Mesothelial cell of epicardium (in vitro differentiated cells): Measurements from ENCODE around the gene SNX9. TPM values are rescaled to one million over a fixed set of nuclear protein-coding genes. Genes with fewer than 3 reads are reported as not detected.

Experiments
- DNase-seq, 2 experiments: peaks; one replicate each; pipeline ENCODE4 v3.0.0; 2021; ENCODE audit warnings: low spot score in 2 of 2; ENCODE audit not compliant: unreplicated experiment in 2 of 2
- H3K27ac Mint-ChIP-seq: 2 replicates; pipeline ENCODE4 v1.8.0; 2021; ENCODE audit warnings: mixed read lengths
- H3K27me3 Mint-ChIP-seq: 2 replicates; pipeline ENCODE4 v1.8.0; 2021; ENCODE audit warnings: low read depth, mixed read lengths
- H3K36me3 Mint-ChIP-seq: 2 replicates; pipeline ENCODE4 v1.8.0; 2021; ENCODE audit warnings: mixed read lengths
- H3K4me1 Mint-ChIP-seq: 2 replicates; pipeline ENCODE4 v1.8.0; 2021; ENCODE audit warnings: mixed read lengths
- H3K4me3 Mint-ChIP-seq: 2 replicates; pipeline ENCODE4 v1.8.0; 2021; ENCODE audit warnings: mild to moderate bottlenecking, moderate library complexity, mixed read lengths
- H3K9me3 Mint-ChIP-seq: 2 replicates; pipeline ENCODE4 v1.8.0; 2021; ENCODE audit warnings: mixed read lengths
- total RNA-seq: library from RNA; stranded (reverse); gene quantifications from 3 replicates; pipeline ENCODE4 v1.2.1, GENCODE V29; 2021
- TF ChIP-seq, protein P1 (sequence below): fragments of 200-600 bp; sonication (generic); IDR thresholded peaks from one replicate; pipeline ENCODE4 v1.5.0; 2021; ENCODE audit warnings: antibody characterized with exemption; ENCODE audit not compliant: unreplicated experiment

The SNX9 gene
- total RNA-seq, 1 donor from 2014 or later = 23.1 TPM

GRCh38 chr6:157778719-157779118, 44.3 kb upstream of the SNX9 start:
- H3K9me3 Mint-ChIP-seq = peaks cover 9% of the 10 kb centered on the region
- TF ChIP-seq, protein P1, sequence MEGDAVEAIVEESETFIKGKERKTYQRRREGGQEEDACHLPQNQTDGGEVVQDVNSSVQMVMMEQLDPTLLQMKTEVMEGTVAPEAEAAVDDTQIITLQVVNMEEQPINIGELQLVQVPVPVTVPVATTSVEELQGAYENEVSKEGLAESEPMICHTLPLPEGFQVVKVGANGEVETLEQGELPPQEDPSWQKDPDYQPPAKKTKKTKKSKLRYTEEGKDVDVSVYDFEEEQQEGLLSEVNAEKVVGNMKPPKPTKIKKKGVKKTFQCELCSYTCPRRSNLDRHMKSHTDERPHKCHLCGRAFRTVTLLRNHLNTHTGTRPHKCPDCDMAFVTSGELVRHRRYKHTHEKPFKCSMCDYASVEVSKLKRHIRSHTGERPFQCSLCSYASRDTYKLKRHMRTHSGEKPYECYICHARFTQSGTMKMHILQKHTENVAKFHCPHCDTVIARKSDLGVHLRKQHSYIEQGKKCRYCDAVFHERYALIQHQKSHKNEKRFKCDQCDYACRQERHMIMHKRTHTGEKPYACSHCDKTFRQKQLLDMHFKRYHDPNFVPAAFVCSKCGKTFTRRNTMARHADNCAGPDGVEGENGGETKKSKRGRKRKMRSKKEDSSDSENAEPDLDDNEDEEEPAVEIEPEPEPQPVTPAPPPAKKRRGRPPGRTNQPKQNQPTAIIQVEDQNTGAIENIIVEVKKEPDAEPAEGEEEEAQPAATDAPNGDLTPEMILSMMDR = no peak

DNA sequence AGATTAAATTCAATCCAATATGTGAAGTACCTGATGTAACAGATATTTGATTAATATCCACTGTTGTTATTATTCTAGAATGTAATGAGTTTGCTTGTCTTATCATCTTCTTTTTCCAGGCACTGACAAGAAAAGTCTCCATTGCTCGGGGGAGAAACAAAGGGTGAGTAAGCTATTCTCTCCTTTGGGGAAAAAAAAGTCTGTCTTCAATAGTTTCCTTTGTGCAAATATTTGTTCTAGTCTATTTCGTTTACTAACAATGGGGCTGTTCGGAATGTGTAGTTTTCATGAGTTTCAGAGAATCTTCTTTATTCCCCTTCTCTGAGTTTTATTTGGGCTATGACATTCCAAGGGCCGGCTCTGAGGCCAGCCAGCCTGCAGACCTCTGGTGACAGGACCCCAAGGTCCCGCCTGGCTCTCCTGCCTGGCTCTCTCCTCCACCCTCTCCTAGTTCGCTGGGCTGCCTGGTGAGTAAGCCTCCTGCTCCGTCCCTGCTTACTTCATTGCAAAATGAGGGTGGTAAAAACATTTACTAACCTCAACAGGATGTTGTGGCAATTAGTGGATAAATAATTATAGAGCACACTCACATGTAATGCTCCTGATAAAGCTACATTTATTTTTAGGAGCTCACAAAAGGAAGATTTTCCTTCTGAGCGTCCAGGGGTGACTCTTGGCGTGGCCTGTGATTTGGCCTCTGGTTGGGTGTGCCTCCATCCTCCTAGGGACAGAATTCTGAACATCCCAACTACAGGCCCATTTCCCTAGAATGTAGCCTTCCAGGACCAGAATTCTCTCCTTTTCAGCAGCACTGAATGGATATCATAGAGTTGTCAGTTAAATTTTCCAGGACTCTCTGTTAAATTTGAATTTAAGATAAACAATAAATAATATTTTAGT, 43.1 kb upstream of the SNX9 start:
- H3K4me3 Mint-ChIP-seq = no peak overlapping the region
- H3K4me1 Mint-ChIP-seq = no peaks in the 10 kb centered on the region
- peaks cover 4% of the 10 kb centered on the region for H3K27me3 Mint-ChIP-seq
- TF ChIP-seq, protein P1 = no peak
- no peaks in the 10 kb centered on the region for H3K36me3 Mint-ChIP-seq
- no peak for DNase-seq
- H3K27ac Mint-ChIP-seq = no peak overlapping the region
- peaks cover 6% of the 10 kb centered on the region for H3K9me3 Mint-ChIP-seq

More at GRCh38 chr6:157778719-157779118, 44.3 kb upstream of the SNX9 start:
- H3K4me3 Mint-ChIP-seq = no peak overlapping the region
- H3K4me1 Mint-ChIP-seq = peaks cover 2% of the 10 kb centered on the region
- peaks cover under 1% of the 10 kb centered on the region for H3K36me3 Mint-ChIP-seq
- no peak for DNase-seq
- peaks cover 4% of the 10 kb centered on the region for H3K27me3 Mint-ChIP-seq
- no peak overlapping the region for H3K27ac Mint-ChIP-seq

GRCh38 chr6:157785636-157786035, 37.4 kb upstream of the SNX9 start:
- H3K27ac Mint-ChIP-seq = no peak overlapping the region
- no peak overlapping the region for H3K4me3 Mint-ChIP-seq
- H3K9me3 Mint-ChIP-seq = peaks cover 9% of the 10 kb centered on the region
- H3K4me1 Mint-ChIP-seq = no peaks in the 10 kb centered on the region
- no peaks in the 10 kb centered on the region for H3K36me3 Mint-ChIP-seq
- DNase-seq = no peak
- TF ChIP-seq, protein P1 = no peak
- no peaks in the 10 kb centered on the region for H3K27me3 Mint-ChIP-seq

DNA sequence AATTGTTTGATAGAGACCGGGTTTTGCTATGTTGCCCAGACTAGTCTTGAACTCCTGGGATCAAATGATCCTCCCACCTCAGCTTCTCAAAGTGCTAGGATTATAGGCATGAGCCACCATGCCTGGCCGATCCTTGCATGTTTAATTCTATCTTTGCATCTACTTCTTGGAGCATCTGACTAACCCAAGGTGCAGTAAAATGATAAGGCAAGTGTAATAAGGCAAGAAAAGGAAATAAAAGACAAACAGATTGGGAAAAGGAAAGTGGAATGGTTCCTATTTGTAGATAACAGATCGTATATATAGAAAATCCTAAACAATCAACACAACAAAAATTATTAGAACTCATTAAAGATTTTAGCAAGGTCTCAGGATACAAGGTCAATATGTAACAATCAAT, 36.8 kb upstream of the SNX9 start:
- H3K27ac Mint-ChIP-seq = no peak overlapping the region
- H3K4me3 Mint-ChIP-seq = no peak overlapping the region
- no peaks in the 10 kb centered on the region for H3K27me3 Mint-ChIP-seq
- H3K4me1 Mint-ChIP-seq = no peaks in the 10 kb centered on the region
- H3K9me3 Mint-ChIP-seq = peaks cover 9% of the 10 kb centered on the region
- TF ChIP-seq, protein P1 = no peak
- H3K36me3 Mint-ChIP-seq = no peaks in the 10 kb centered on the region
- DNase-seq = no peak

DNA sequence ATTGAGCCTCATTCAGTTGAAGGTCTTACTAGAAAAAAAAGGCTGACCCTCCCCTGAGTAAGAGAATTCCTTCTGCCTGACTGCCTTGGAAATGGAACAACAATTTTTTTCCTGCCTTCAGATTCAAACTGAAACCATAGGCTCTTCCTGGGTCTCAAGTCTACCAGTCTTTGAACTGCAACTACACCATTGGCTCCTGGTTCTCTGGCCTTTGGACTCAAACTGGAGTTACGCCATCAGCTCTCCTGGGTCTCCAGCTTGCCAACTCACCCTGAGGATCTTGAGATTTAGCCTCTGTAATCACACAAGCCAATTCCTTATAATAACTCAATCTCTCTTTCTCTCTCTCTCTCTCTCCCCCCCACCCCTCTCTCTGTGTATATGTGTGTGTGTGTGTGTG, 36.0 kb upstream of the SNX9 start:
- H3K27me3 Mint-ChIP-seq = no peaks in the 10 kb centered on the region
- TF ChIP-seq, protein P1 = no peak
- H3K27ac Mint-ChIP-seq = no peak overlapping the region
- H3K9me3 Mint-ChIP-seq = peaks cover 6% of the 10 kb centered on the region
- H3K36me3 Mint-ChIP-seq = no peaks in the 10 kb centered on the region
- DNase-seq = no peak
- no peak overlapping the region for H3K4me3 Mint-ChIP-seq
- H3K4me1 Mint-ChIP-seq = no peaks in the 10 kb centered on the region
